NCI-H526 (cell line): ENCODE data around the gene SF3B6.
"Not testable (repeated sequence)": the region's sequence is repeated elsewhere in the genome, so short reads cannot be mapped to it uniquely, and the experiment has no call there.

Experiments used
- DNase-seq, 2 experiments: peaks; one replicate each; lab custom pipeline; 2025; lab: John Stamatoyannopoulos, UW

The SF3B6 gene, protein sequence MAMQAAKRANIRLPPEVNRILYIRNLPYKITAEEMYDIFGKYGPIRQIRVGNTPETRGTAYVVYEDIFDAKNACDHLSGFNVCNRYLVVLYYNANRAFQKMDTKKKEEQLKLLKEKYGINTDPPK

GRCh38 chr2:24075915-24076848 lies at the start of gene SF3B6:
SF3B6 (minus strand) TSS chr2:24076326; CDS start chr2:24076229, 97 bp downstream.
- peak; percentile 99 to 100 for DNase-seq

GRCh38 chr2:24123922-24124580 lies 47.9 kb upstream of the SF3B6 start:
- no peak for DNase-seq

DNA sequence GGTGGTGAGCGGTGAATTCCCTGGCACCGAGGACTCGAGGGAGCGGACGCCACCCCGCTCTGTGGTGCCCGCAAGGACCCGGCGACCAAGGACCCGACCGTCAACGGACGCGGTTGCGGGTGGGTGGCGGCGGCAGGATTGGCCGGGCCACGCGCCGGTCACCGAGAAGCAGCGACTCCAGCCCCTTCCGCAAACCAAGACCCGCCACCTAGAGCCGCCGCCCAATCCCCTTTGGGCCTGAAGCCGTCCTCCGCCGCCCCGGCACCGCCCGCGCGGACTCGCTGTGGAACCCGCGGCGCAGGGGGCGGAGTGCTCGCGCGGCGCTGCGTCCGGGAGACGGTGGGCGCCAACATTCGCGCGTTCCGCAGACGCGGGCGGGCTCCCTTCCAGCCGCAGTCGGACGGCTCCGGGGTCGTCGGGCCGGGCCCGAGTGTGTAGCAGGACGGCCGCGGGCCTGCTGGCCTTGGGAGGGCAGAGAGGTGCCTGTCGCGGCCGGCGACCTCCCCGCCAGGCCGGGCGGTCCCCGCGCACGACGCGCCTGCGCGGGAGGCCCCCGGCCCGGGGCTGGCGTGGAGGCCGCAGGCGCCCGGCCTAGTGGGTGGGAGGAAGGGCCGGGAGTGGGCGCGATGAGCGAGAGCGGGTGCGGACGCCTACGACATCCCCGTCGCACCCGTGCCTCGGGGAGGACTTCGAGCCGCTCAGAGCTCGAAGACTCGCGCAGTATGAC lies 47.2 kb upstream of the SF3B6 start, which contains the start of the genes FAM228B and PFN4:
TSS of gene FAM228B (plus strand) at position 275 of the 727 bp plus-strand sequence. CDS start 893 bp downstream, outside the sequence.
TSS of gene PFN4 (minus strand) at position 140 of the 727 bp plus-strand sequence. CDS start 799 bp downstream, outside the sequence.
- DNase-seq: peak; percentile 43 to 91

- DNase-seq: no peak
Measured at GRCh38 chr2:24122366-24123194, 46.5 kb upstream of the SF3B6 start.

DNA sequence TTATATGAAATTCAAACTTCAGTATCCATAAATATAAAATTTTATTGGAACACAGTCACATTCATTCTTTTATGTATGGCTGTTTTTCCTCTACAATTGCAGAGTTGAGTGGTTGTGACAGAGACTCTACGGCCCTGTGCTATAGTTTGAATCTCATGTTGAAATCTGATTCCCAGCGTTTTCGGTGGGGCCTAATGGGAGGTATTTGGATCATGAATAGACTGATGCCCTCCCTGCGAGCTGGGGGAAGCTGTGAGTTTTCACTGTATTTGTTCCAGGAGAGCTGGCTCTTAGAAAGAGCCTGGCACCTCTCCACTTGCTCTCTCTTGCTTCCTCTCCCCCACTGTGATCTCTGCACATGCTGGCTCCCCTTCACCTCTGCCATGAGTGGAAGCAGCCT lies 45.3 kb upstream of the SF3B6 start:
- no peak for DNase-seq

DNA sequence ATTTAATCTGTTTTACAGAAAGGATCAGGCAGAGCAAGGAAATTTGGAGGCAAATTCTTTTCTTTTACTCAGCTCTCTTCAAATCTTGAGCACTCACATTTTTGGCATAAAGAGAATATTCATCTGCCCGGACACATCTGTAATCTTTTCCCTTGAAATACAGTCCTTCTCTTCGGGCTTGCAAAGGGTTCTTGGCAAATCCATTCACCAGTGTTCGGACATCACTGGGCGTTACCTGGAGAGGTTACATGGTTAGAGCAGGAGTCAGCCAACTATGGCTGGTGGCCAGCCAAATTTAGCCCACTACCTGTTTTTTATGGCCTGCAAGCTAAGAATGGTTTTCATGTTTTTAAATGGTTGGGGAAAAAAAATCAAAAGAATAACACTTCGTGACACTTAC lies 44.9 kb upstream of the SF3B6 start:
- no peak for DNase-seq

DNA sequence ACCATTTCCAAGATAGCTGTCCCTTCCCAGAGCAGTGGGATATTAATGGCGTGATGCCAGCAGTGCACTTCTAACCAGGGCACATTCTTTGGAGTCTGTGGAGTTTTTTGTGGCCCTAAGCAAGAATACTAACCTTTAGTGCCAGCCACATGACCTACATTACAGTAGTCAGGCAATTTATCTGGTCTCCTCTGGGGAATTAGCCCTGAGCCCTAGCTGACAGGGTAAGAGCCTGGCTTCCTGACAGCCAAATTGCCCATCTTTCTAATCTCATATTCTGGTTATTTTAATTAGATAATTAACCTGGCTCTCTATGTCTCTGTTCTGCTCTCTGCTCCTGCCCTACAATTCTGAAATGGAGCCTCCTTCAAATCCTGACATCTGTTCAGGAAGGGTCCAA lies 41.8 kb upstream of the SF3B6 start:
- DNase-seq: no peak

- no peak for DNase-seq
Measured at GRCh38 chr2:24115057-24115456, 38.9 kb upstream of the SF3B6 start.

DNA sequence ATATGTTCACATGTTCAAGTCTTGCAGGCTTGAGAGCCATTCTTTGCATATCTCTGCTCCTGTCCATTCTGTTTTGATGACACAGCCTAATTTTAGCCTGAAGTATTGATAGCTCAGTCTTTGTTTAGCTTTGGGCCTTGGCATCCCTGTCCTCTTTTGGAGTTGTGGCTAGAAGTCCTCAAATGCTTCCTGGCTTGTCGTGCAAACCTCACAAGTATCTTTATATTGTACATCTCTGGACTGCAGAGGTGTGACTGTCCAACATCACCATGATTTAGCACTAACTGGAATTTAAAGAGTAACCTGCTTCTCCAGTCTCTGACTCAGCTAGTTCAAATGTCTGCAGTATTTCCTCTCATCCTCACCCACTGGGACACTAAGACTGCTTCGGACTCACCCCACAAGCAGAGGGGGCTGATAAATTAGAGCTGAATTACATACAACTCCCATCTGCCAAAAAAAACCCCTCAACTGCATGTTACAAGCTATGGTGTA lies 35.3 kb upstream of the SF3B6 start:
- no peak for DNase-seq

- DNase-seq: no peak
Measured at GRCh38 chr2:24110660-24111303, 34.7 kb upstream of the SF3B6 start.

DNA sequence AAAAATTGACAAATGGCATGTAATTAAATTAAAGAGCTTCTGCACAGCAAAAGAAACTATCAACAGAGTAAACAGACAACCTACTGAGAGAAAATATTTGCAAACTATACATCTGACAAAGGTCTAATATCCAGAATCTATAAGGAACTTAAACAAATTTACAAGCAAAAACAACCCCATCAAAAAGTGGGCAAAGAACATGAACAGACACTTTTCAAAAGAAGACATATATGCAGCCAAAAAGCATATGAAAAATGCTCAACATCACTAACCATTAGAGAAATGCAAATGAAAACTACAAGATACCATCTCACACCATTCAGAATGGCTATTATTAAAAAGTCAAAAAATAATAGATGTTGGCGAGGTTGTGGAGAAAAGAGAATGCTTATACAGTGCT lies 33.3 kb upstream of the SF3B6 start:
- not testable (repeated sequence) for DNase-seq

GRCh38 chr2:24107336-24107735 lies 31.2 kb upstream of the SF3B6 start:
- DNase-seq: no peak

DNA sequence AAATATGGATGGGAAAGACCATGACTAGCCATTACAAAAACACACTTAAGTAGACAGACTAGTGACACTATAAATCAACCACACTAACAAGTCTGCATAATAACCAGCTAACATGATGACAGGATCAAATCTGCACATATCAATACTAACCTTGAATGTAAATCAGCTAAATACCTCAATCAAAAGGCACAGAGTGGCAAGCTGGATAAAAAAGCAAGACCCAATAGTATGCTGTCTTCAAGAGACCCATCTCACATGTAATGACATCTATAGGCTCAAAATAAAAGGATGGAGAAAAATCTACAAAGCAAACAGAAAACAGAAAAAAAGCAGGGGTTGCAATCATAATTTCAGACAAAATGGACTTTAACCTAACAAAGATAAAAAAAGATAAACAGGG lies 30.7 kb upstream of the SF3B6 start:
- DNase-seq: no peak

GRCh38 chr2:24105816-24106215 lies 29.7 kb upstream of the SF3B6 start:
- no peak for DNase-seq

GRCh38 chr2:24104906-24105305 lies 28.8 kb upstream of the SF3B6 start:
- no peak for DNase-seq

DNA sequence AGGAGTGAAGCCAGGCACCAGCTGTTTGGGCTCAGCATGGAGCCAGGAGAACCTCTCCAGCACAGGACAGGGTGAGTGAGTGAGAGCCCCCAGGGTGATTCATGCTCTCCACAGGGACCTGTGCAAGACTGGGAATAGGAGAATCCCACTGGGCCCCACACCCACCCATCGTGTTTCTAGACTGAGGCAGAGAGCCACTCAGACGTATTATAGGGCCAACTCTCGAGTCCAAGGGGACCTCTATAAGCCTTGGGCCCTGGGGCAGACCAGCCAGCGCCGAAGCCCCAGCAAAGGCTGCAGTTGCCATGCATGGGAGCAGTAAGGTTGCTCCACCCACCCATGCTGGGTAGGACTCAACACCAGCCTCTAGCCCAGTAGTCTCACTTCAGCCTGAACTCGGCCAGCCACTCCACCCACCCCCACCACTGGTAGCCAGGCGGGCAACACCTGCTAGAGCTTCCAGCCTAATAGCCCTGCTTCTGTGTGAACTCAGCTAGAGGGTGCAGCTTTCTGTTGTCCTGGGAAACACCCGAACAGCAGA lies 28.1 kb upstream of the SF3B6 start:
- no peak for DNase-seq

GRCh38 chr2:24102677-24103076 lies 26.6 kb upstream of the SF3B6 start:
- DNase-seq: no peak

DNA sequence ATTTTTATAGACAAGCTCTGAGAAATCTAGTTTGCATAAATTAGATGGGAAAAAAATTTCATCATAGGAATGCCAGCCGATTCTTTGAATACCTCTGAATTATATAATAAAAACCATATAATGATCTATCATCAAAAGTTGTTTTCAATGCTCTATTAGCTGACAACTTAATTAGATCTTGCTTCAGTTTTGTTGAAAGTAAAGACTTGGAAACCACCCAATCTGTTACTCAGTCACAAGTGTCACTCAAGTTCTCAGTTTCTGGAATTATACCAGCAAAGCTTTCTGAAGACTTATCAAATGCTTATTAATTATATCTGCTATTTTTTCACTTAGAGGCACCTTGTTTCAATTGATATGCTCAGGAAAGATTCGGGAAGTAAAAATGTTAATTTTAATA lies 25.9 kb upstream of the SF3B6 start:
- no peak for DNase-seq

- DNase-seq: not testable (repeated sequence)
Measured at GRCh38 chr2:24100732-24101131, 24.6 kb upstream of the SF3B6 start.

DNA sequence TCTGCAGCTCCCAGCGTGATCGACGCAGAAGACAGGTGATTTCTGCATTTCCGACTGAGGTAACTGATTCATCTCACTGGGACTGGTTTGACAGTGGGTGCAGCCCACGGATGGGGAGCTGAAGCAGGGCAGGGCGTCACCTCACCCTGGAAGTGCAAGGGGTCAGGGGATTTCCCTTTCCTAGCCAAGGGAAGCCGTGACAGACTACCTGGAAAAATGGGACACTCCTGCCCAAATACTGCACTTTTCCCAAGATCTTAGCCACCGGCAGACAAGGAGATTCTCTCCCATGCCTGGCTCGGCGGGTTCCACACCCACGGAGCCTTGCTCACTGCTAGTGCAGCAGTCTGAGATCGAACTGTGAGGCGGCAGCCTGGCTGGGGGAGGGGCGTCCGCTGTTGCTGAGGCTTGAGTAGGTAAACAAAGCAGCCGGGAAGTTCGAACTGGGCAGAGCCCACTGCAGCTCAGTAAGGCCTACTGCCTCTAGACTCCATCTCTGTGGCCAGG lies 19.1 kb upstream of the SF3B6 start:
- DNase-seq: not testable (repeated sequence)
